GM23248 (cell line): Measurements from ENCODE around the gene ARID3B. TPM values are rescaled to one million over a fixed set of nuclear protein-coding genes. Genes with fewer than 3 reads are reported as not detected.

Experiments
- DNase-seq: peaks from one replicate; pipeline ENCODE4 v3.0.0-alpha.2; 2015
- H2AFZ ChIP-seq: fragments of 200-600 bp; sonication (generic); 2 replicates; pipeline ENCODE4 v1.6.1; 2016; ENCODE audit warnings: antibody characterized with exemption
- H3F3A ChIP-seq: fragments of 200-600 bp; sonication (generic); 2 replicates; pipeline ENCODE4 v1.6.1; 2016; ENCODE audit warnings: mild to moderate bottlenecking, antibody characterized with exemption, mixed run types; ENCODE audit not compliant: insufficient read depth
- H3K27ac ChIP-seq: fragments of 200-600 bp; sonication (generic); 2 replicates; pipeline ENCODE4 v1.5.1; 2016; ENCODE audit warnings: mild to moderate bottlenecking
- H3K27me3 ChIP-seq: fragments of 200-600 bp; sonication (generic); replicated peaks from 2 replicates; pipeline ENCODE4 v1.6.1; 2016; ENCODE audit warnings: mild to moderate bottlenecking; ENCODE audit not compliant: insufficient read depth
- H3K36me3 ChIP-seq: fragments of 200-600 bp; sonication (generic); 2 replicates; pipeline ENCODE4 v1.6.1; 2016; ENCODE audit warnings: low read depth, mild to moderate bottlenecking
- H3K4me1 ChIP-seq: fragments of 200-600 bp; sonication (generic); 2 replicates; pipeline ENCODE4 v1.6.1; 2016; ENCODE audit warnings: mild to moderate bottlenecking; ENCODE audit not compliant: insufficient read depth
- H3K4me2 ChIP-seq: fragments of 200-600 bp; sonication (generic); one replicate; pipeline ENCODE4 v1.6.1; 2016; ENCODE audit warnings: mild to moderate bottlenecking; ENCODE audit not compliant: unreplicated experiment
- H3K4me3 ChIP-seq: fragments of 200-600 bp; sonication (generic); 2 replicates; pipeline ENCODE4 v1.5.1; 2016; ENCODE audit warnings: mild to moderate bottlenecking
- H3K79me2 ChIP-seq: fragments of 200-600 bp; sonication (generic); 2 replicates; pipeline ENCODE4 v1.6.1; 2016; ENCODE audit warnings: mild to moderate bottlenecking; ENCODE audit not compliant: insufficient read depth
- H3K9ac ChIP-seq: fragments of 200-600 bp; sonication (generic); 2 replicates; pipeline ENCODE4 v1.6.1; 2016; ENCODE audit warnings: mild to moderate bottlenecking
- H3K9me2 ChIP-seq: fragments of 200-600 bp; sonication (generic); 2 replicates; pipeline ENCODE4 v1.6.1; 2016; ENCODE audit warnings: mixed run types, mild to moderate bottlenecking, moderate library complexity; ENCODE audit not compliant: insufficient read depth
- H3K9me3 ChIP-seq: fragments of 200-600 bp; sonication (generic); one replicate; pipeline ENCODE4 v1.6.1; 2017; ENCODE audit warnings: low read depth
- H4K20me1 ChIP-seq: fragments of 200-600 bp; sonication (generic); 2 replicates; pipeline ENCODE4 v1.6.0; 2016; ENCODE audit not compliant: insufficient read depth
- EZH2 ChIP-seq: fragments of 200-600 bp; sonication (generic); IDR thresholded peaks from 2 replicates; pipeline ENCODE4 v1.6.1; 2018; ENCODE audit warnings: antibody characterized with exemption, mild to moderate bottlenecking; ENCODE audit not compliant: insufficient read depth, poor library complexity, severe bottlenecking
- EZH2phosphoT487 ChIP-seq: fragments of 200-600 bp; sonication (generic); IDR thresholded peaks from 2 replicates; pipeline ENCODE4 v1.6.1; 2018; ENCODE audit warnings: antibody characterized with exemption, moderate library complexity, mild to moderate bottlenecking, low read depth; ENCODE audit not compliant: insufficient read depth
- WGBS, 2 experiments: methylation state at CpG; one replicate each; pipeline ENCODE4 v1.1.6; 2015 to 2017; ENCODE audit warnings: low lambda C conversion rate in 2 of 2, low coverage in 1 of 2; ENCODE audit errors: missing lambda C conversion rate in 2 of 2; 5-methylcytosine and 5-hydroxymethylcytosine counted together
- in situ Hi-C: fragments of 300-500 bp; cut with MboI; formaldehyde crosslinking; loops from 2 replicates; pipeline ENCODE4 v1.15.0; 2020
- polyA plus RNA-seq: library from polyadenylated mRNA; unstranded; fragments of >200 nt; fragmentation: Nextera tagmentation; extraction: Ambion mirVana; gene quantifications from 2 replicates; pipeline ENCODE4 v1.2.1, GENCODE V29; 2016
- total RNA-seq: library from RNA; depleted of rRNA; stranded (reverse); fragments of >200 nt; shearing (Covaris generic); gene quantifications from 2 replicates; pipeline ENCODE4 v1.2.3, GENCODE V29; 2014

Gene ARID3B
- total and polyA plus RNA-seq, 2 experiments from 2014 or later = 2.1 to 4.9 TPM

- H3K27me3 ChIP-seq = no peaks in the 10 kb centered on the region
- TF ChIP-seq EZH2 = no peak
- TF ChIP-seq EZH2phosphoT487 = no peak
- DNase-seq = peak; percentile 95
- peak within 1 kb of the TSS; percentile 90 for H3K27ac ChIP-seq
- peaks cover 10% of the 10 kb centered on the region for H4K20me1 ChIP-seq
- peak within 1 kb of the TSS; percentile 98 for H3K9ac ChIP-seq
- in situ Hi-C loops = no loop called here
- H3F3A ChIP-seq = peaks cover 24% of the 10 kb centered on the region
- H3K4me2 ChIP-seq = peak within 1 kb of the TSS; percentile 82
- WGBS, 2 experiments = 1 to 2% methylated on average over 65 to 71 of the region's 91 CpGs
- H3K9me3 ChIP-seq = no peaks in the 10 kb centered on the region
- peaks cover 51% of the 10 kb centered on the region for H3K79me2 ChIP-seq
- peak within 1 kb of the TSS; percentile 80 for H3K4me3 ChIP-seq
- no peaks in the 10 kb centered on the region for H3K9me2 ChIP-seq
- peaks cover 16% of the 10 kb centered on the region for H3K4me1 ChIP-seq
- peak within 1 kb of the TSS; percentile 89 for H2AFZ ChIP-seq
- H3K36me3 ChIP-seq = no peaks in the 10 kb centered on the region
These were observed 74.7 kb downstream of the ARID3B start, which contains the start of gene CLK3 for GRCh38 chr15:74615508-74616365. Gene CLK3, plus strand, starts transcription at chr15:74615836. Its CDS starts 3,361 bp downstream, at chr15:74619197.

GRCh38 chr15:74616366-74616939 lies 75.4 kb downstream of the ARID3B start:
- Histone ChIP-seq H2AFZ (peak overlapping the region; percentile 89; the same call in 1 of the 2 replicates), H3K4me1 (peaks cover 16% of the 10 kb centered on the region), H3K36me3 (0 out of 2 replicates have a peak, but pooled peaks cover under 1% of the 10 kb centered on the region), H3K9me3 (no peaks in the 10 kb centered on the region), H3K27me3 (no peaks in the 10 kb centered on the region), H3K27ac (peak overlapping the region; percentile 90), H4K20me1 (peaks cover 12% of the 10 kb centered on the region), H3K9ac (peak overlapping the region; percentile 98), H3K9me2 (no peaks in the 10 kb centered on the region), H3F3A (peaks cover 24% of the 10 kb centered on the region), H3K4me3 (peak overlapping the region; percentile 80), H3K79me2 (peaks cover 58% of the 10 kb centered on the region), H3K4me2 (peak overlapping the region; percentile 82)
- peak; percentile 85 for DNase-seq
- in situ Hi-C loops = no loop called here
- TF ChIP-seq EZH2 (no peak), EZH2phosphoT487 (no peak)
- WGBS, 2 experiments = 2% methylated on average over 18 of the region's 18 CpGs

GRCh38 chr15:74616996-74617395 lies 76.0 kb downstream of the ARID3B start:
- peaks cover 14% of the 10 kb centered on the region for H4K20me1 ChIP-seq
- in situ Hi-C loops = no loop called here
- H2AFZ ChIP-seq = no peak overlapping the region
- peaks cover 24% of the 10 kb centered on the region for H3F3A ChIP-seq
- H3K36me3 ChIP-seq = peaks cover 6% of the 10 kb centered on the region; the same call in 1 of the 2 replicates
- H3K4me1 ChIP-seq = peaks cover 16% of the 10 kb centered on the region
- no peaks in the 10 kb centered on the region for H3K9me2 ChIP-seq
- peak overlapping the region; percentile 82 for H3K4me2 ChIP-seq
- H3K4me3 ChIP-seq = peak overlapping the region; percentile 80
- TF ChIP-seq EZH2 = no peak
- TF ChIP-seq EZH2phosphoT487 = no peak
- peaks cover 64% of the 10 kb centered on the region for H3K79me2 ChIP-seq
- peak overlapping the region; percentile 90 for H3K27ac ChIP-seq
- no peaks in the 10 kb centered on the region for H3K9me3 ChIP-seq
- peak; percentile 51 for DNase-seq
- H3K27me3 ChIP-seq = no peaks in the 10 kb centered on the region
- H3K9ac ChIP-seq = peak overlapping the region; percentile 98

- no peak overlapping the region for H3K4me2 ChIP-seq
- 81 to 84% methylated on average over 15 of the region's 15 CpGs for WGBS, 2 experiments
- no peaks in the 10 kb centered on the region for H3K27me3 ChIP-seq
- H3K9me2 ChIP-seq = no peaks in the 10 kb centered on the region
- no peak overlapping the region for H3K4me3 ChIP-seq
- peaks cover 84% of the 10 kb centered on the region for H3K79me2 ChIP-seq
- no peak for DNase-seq
- H3K9me3 ChIP-seq = no peaks in the 10 kb centered on the region
- in situ Hi-C loops = no loop called here
- peaks cover 14% of the 10 kb centered on the region for H4K20me1 ChIP-seq
- H3F3A ChIP-seq = peaks cover 17% of the 10 kb centered on the region; the same call in 1 of the 2 replicates
- H3K9ac ChIP-seq = no peak overlapping the region
- H2AFZ ChIP-seq = no peak overlapping the region
- no peak overlapping the region for H3K27ac ChIP-seq
- peaks cover 22% of the 10 kb centered on the region for H3K36me3 ChIP-seq
- TF ChIP-seq EZH2 = no peak
- TF ChIP-seq EZH2phosphoT487 = no peak
- H3K4me1 ChIP-seq = peaks cover 16% of the 10 kb centered on the region
These were observed 78.0 kb downstream of the ARID3B start for GRCh38 chr15:74618841-74619596.
